ENCODE results near the gene HELT.

GRCh38 chr4:185066179-185066578 is 47.9 kb downstream of the HELT start:
- TF ChIP-seq EZH2phosphoT487 (IDR thresholded peaks at IDR 0.05; ENCODE audit: insufficient read depth, low read depth) (no peak), EZH2 (IDR thresholded peaks at IDR 0.05; ENCODE audit: insufficient read depth, poor library complexity, severe bottlenecking) (no peak)
